Measurements from ENCODE around the gene RPS24.

RPS24 gene

DNA sequence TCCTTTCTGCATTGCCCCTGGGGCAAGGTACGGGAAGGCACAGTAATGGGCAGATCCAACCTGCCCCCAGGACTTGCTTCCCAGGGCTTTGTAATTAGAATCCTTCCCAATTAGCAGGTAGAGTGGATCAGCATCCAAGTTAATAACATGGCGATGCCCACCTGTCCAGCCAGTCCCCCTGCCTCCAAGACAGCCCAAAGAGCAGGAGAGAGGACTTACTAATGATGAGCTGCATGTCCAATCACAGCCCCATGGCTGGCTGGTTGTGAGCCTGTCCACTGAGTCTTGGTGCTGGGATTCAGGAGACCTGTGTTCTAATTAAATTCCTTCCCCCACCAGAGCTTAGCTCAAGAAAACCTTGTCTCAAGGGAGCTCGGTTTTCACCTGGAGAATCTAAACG is 49.0 kb downstream of the RPS24 start:
- Histone ChIP-seq H3K27me3 (ENCODE audit: control insufficient read depth, insufficient read depth, low read length) (peaks cover 5% of the 10 kb centered on the region), H3K27ac (ENCODE audit: low read depth, low read length) (no peak overlapping the region), H3K4me3 (ENCODE audit: low read length) (no peak overlapping the region), H3K4me1 (ENCODE audit: control insufficient read depth, insufficient read depth, low read length) (no peaks in the 10 kb centered on the region), H3K9ac (ENCODE audit: low read length) (no peak overlapping the region), H3K36me3 (ENCODE audit: control insufficient read depth, insufficient read depth, low read length) (no peaks in the 10 kb centered on the region)
